ENCODE data around the gene ANKRD34A.

Gene ANKRD34A

GRCh38 chr1:145991735-145992412 is 27.5 kb upstream of the ANKRD34A start:
- no peak for FAIRE-seq
- no peak for DNase-seq (ENCODE audit: insufficient read length, low spot score)

DNA sequence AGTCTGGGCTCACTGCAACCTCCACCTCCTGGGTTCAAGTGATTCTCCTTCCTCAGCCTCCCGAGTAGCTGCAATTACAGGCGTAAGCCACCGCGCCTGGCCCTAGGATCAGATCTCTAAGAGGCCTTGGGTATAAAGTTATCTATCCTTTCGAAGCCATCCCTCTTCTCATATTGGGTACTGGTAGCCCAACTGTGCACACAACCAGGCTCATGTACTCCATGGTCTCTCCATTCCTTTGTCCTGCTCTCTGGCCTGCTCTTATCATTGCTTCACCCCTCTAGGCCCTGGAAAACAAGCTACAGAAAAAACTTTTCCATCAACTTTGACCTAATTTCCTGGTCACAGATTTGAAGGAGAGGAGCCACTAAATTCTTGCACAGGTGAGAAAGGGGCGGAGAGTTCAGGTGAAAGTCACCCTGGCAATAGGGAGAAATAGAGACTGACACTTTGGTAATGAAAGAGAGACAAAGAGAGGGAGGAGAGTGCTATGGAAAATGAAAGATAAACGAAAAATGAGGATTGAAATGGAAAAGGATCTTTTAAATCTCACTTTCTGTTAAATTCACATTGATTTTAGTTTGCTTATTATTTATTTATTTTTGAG is 26.0 kb upstream of the ANKRD34A start:
- DNase-seq (ENCODE audit: insufficient read length, low spot score) (no peak), FAIRE-seq (no peak)

DNA sequence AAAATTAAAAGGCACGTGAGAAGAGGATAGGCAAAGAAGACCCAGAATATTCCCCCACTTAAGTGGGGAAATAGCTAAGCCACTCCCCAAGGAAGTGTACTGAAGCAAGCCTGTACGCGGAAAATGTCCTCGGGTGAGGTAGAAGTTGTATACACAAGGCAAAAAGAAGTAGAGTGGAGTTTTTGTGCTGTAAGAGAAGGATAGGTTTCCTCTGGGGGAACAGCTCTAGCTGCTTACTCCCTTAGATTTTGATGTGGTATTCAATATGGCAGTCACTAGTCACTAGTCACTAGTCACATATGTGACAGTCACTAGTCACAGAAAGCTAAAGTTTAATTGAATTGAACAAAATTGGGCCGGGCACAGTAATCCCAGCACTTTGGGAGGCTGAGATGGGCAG is 24.4 kb upstream of the ANKRD34A start:
- FAIRE-seq (no peak), DNase-seq (ENCODE audit: insufficient read length, low spot score) (no peak)

DNA sequence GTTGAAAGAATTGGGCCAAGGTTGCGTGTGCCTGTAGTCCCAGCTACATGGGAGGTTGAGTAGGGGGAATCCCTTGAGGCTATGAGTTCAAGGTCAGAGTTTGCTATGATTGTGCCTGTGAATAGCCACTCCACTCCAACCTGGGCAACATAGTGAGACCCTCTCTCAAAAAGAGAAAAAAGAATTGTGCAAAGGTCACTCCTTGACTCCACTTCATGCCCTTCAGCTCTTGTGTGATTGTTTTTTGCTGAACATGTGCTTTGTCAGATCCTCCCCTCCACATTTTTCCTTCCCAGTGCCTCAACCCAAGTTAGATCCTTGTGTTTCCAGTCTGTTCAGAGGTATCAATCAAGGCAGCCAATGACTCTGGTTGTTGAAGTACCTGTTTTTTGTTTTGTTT is 23.6 kb upstream of the ANKRD34A start:
- DNase-seq (ENCODE audit: insufficient read length, low spot score): no peak
- no peak for FAIRE-seq

DNA sequence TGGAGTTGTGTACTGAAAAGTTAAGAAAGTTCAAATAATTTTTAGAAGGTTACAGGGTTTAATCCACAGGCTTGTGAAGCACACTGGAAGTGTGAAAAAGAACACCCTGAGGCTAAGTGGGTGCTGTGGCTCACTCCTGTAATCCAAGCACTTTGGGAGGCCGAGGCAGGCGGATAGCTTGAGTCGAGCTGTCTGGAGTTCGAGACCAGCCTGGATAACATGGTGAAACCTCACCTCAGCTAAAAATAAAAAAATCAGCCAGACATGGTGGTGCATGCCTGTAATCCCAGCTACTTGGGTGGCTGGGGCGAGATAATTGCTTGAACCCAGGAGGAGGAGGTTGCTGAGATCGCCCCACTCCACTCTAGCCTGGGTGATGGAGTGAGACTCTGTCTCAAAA is 22.2 kb upstream of the ANKRD34A start:
- DNase-seq (ENCODE audit: insufficient read length, low spot score) (no peak), FAIRE-seq (no peak)

- no peak for FAIRE-seq
- no peak for DNase-seq (ENCODE audit: insufficient read length, low spot score)
Measured at GRCh38 chr1:145985502-145986439, 21.4 kb upstream of the ANKRD34A start.

- DNase-seq (ENCODE audit: insufficient read length, low spot score): no peak
- no peak for FAIRE-seq
Measured at GRCh38 chr1:145985129-145985501, 20.7 kb upstream of the ANKRD34A start.

DNA sequence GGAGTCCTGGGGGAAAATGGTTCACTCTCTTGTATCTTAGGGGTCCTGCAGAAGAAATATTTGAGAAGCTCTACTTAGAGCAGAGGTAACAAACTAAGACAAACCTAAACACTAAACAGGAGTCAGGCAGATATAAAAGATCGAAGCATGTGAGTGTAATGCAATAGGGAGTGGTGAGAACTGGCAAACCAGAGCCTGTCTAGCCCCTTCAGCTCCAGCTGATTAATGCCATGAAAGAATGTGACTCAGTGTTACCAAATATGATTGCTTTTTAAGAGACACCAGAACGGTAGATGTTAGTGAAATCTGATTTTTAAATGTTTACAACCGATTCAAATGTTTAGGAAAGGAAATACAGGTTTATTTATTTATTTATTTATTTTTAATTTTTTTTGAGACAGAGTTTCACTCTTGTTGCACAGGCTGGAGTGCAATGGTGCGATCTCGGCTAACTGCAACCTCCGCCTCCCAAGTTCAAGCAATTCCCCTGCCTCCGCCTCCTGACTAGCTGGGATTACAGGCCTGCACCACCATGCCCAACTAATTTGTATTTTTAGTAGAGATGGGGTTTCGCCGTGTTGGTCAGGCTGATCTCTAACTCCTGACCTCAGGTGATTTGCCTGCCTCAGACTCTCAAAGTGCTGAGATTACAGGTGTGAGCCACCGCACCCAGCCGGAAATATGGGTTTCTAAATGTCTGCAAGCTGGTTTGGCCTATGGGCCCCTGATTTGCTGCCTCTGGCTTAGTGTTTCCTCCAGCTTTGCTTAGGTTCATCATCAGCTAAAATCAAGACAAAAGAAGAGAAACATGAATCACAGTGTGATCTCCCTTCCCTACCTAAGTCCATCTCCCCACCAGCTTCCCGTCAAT is 19.8 kb upstream of the ANKRD34A start:
- DNase-seq (ENCODE audit: insufficient read length, low spot score) (no peak), FAIRE-seq (no peak)

DNA sequence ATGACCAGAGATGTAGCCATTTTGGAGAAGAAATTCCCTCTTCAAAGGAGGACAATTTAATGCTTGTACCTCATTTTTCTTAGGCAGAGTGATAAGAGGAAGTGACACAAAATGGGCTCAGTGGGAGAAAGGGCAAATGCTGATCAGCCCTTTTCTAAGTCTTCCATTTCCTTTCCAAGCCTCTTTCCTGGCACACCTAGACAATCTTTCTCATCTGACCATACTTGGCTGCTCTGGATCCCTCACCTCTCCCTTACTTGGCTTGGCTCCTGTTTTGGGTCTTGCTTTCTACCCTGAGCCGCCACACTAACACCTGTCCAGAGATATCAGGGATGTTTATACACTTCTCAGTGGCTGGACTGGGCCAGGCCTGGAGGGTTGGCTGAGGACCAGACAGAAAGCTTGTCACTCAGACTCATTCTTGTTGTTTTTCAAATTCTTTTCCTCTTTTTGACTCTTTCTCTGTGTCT is 18.9 kb upstream of the ANKRD34A start:
- FAIRE-seq: no peak
- DNase-seq (ENCODE audit: insufficient read length, low spot score): no peak

DNA sequence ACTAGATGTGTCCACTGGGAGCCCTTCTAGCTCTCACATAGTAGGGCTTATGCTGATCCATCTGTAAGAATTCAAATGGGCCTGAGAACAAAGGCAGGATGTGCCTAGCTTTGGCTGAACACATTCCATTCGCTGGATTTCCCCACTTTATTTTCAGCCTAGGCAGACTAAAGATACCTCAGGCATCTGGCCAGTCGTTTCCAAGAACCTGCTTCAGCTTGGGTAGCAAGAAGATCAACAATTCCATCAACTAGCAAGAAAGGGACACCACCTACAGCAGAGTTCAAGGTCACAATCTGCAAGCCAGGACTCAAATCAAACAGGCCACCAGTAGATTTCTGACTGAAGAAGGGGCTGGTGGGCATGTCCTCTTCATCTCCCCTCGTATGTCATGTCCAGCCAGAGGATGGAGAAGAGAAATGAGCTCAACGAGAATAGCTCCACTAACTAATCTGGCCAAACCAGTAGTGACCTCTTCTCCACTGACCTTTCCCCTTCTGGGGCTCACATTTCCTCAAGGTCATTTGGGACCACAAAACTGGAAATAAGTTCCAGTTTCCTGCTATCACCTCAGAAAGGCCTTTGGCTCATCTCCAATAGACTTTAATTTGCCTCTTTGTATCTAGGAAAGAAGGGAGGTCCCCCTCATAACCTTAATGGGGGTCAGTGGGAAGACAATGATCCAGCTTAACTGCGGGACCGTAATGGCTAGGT is 17.8 kb upstream of the ANKRD34A start:
- DNase-seq (ENCODE audit: insufficient read length, low spot score): no peak

DNA sequence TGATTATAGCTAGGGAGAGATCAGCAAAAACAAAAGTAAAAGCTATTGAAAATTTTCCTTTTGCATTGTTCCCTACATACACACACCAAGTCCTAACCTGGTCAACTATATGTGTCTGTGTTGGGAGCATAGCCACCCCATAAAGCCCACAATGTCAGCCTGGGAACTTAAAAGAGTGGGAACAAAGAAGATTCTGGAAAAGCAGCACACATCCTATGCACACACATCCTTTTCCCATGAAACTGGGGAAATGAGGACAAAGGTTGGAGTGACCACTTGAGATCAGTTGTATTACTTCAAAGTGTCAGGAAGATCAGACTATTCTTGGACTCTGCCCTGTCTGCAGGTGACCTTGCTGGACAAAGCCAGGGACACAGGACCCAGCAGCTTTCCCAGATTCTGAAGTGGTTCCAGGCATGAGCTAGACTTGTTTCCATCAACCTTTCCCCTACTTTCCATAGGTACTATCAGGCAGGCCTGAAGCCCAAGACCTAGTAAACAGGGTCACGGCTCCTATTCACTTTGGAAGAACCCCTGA is 16.2 kb upstream of the ANKRD34A start:
- DNase-seq (ENCODE audit: insufficient read length, low spot score): no peak
- no peak for FAIRE-seq

More for the DNA sequence above, 17.8 kb upstream of the ANKRD34A start:
- FAIRE-seq: no peak

DNA sequence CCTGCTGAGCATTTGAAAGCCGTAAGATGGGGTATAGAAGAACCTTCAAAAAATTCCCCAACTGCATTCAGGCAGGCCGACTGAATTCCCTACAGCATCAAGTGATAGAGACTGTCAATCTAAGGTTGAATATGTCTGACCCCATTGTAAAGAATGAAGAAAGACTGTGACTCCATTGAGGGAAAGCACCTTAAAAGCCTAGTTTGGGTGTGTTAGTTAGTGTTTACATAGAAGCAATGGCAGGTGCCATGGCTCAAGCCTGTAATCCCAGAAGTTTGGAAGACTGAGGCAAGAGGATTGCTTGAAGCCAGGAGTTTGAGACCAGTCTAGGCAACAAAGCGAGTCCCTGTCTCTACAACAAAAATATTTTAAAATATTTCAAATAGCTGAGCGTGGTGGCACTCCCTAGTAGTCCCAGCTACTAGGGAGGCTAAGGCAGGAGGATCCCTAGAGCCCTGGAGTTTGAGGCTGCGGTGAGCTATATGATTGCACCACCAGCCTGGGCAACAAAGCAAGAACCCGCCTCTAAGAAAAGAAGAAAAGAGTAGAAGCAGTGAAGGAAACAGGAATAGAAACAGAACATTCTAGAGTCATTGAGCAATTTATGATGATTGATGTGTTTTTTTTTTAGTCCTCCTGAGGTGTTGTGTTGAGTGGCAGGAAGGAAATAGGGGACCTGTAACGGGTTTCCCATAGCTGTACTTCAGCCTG is 15.5 kb upstream of the ANKRD34A start:
- DNase-seq (ENCODE audit: insufficient read length, low spot score) (no peak), FAIRE-seq (no peak)

DNA sequence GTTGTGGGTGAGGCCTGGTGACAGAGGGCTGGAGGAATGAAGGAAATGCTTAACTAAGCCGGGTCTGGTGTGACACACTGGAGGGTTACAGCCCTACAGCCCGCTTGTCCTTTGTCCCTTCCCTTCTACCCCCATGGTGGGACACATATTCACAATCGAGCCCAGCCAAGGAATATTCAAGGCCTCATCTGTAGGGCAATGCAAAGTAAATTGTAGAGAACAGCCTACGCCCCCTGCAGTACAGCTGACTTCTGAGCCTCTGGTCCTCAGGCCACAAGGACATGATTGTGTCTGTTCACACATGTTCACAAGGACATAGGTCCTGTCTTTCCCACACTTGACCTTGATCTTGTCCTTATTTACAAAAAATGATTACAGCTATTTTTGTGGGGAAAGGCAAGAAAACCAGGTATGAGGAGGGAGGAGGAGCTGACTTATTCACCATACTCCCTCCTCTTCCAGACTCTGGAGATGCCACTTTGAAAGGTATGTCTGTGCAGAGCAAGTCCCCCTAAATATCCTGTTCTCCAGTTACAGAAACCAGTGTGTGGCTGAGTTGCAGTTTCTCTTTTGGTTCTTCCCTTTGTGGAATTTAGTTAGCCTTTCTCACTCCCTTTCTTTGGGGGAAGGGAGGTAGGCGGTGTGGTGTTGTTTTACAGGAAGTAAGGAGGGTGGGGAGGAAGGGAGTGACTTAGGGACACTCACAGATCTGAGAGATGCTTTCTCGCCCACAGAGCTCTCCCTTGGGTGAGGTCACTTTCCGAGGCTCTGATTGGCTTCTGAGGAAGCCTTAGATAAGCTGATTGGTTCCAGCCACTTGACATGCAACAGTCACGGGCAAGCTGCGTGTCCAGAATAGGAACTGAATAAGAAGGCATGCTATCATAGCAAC is 14.7 kb upstream of the ANKRD34A start:
- FAIRE-seq: no peak

DNA sequence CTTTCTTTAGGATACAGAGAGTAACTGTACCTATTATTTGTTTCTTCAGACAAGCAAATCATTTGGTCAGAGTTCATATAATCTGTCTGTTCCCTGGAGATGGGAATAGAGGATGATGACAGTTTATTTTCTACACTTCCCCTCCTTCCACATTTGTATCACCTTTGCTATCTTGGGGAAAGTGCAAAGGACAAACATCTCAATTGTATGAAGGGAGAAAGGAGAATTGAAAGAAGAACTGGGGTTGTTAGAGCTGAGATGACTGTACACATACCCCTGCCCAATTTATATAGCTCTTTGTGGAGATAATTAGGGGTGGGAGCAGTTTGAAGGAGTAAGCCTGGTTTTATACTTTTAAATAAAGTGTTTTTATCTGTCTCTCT is 14.1 kb upstream of the ANKRD34A start:
- DNase-seq (ENCODE audit: insufficient read length, low spot score) (no peak), FAIRE-seq (no peak)

More for the DNA sequence above, 14.7 kb upstream of the ANKRD34A start:
- DNase-seq (ENCODE audit: insufficient read length, low spot score): peak; percentile 85

DNA sequence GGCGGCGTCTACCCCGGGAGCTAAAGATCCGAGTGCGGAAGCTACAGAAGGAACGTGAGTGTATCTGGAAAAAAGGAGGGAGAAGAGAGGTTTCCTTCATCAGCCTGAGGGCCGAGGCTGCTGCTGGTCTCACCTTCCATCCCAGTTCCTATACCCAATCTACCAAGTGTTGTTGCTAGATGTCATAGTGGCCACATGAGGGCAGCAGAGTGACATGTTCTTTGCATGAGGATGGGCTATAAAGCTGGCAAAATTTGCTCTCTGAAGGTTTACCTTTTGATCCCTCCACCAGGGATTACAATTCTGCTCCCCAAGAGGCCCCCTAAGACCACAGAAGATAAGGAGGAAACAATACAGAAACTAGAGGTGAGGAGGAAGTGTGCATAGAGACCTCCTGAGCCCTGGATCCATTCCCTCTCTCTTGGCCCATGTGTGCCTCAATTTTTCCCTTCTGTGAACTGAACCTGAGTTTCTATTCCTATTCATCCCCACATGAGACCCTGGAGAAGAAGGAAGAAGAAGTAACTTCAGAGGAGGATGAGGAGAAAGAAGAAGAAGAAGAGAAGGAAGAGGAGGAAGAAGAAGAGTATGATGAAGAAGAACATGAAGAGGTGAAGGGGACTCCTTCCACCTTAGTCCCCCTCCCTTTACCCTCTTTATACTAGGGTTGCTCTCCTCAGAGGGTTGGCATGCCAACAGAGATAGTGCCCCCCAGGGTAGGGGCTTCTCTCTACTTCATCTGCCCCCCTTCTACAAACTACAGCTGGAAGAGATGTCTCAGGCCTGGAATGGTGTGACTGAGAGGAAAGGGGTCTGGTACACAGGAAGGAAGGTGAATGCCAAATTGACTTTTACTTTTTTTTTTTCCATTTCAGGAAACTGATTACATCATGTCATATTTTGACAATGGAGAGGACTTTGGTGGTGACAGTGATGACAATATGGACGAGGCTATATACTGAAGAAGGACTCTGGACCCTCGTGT is 13.4 kb upstream of the ANKRD34A start:
- DNase-seq (ENCODE audit: insufficient read length, low spot score) (peak; percentile 71), FAIRE-seq (no peak)

- FAIRE-seq: no peak
- no peak for DNase-seq (ENCODE audit: insufficient read length, low spot score)
Measured at GRCh38 chr1:145977016-145977415, 12.6 kb upstream of the ANKRD34A start.

GRCh38 chr1:145975216-145975615 is 10.8 kb upstream of the ANKRD34A start:
- FAIRE-seq (no peak), DNase-seq (ENCODE audit: insufficient read length, low spot score) (no peak)
